ENCODE data around the gene BOD1.

BOD1 gene

GRCh38 chr5:173568703-173569102, 47.7 kb downstream of the BOD1 start:
- Mint-ChIP-seq H3K27ac (no peak overlapping the region), H3K4me1 (peaks cover 3 to 9% of the 10 kb centered on the region in 2 donors), H3K4me3 (no peak overlapping the region), H3K36me3 (peaks cover 0 to 7% of the 10 kb centered on the region in 2 donors), H3K9me3 (peaks cover 5 to 11% of the 10 kb centered on the region in 2 donors), H3K27me3 (peaks cover 15 to 31% of the 10 kb centered on the region in 2 donors)
- ATAC-seq (replicated peaks) (no peak), DNase-seq (no peak)

- Mint-ChIP-seq H3K27me3 (peaks cover 13 to 28% of the 10 kb centered on the region in 2 donors), H3K27ac (no peak overlapping the region), H3K4me3 (no peak overlapping the region), H3K9me3 (peaks cover 5 to 11% of the 10 kb centered on the region in 2 donors), H3K4me1 (peaks cover 2 to 7% of the 10 kb centered on the region in 2 donors), H3K36me3 (peaks cover 0 to 7% of the 10 kb centered on the region in 2 donors)
- ATAC-seq (replicated peaks), result no peak
- no peak for DNase-seq
These were observed 48.3 kb downstream of the BOD1 start for GRCh38 chr5:173568128-173568527.

- DNase-seq, result no peak
- no peak overlapping the region for H3K4me3 Mint-ChIP-seq
- H3K27me3 Mint-ChIP-seq, result peaks cover 13 to 28% of the 10 kb centered on the region in 2 donors
- no peak for ATAC-seq (replicated peaks)
- peaks cover 0 to under 1% of the 10 kb centered on the region in 2 donors for H3K4me1 Mint-ChIP-seq
- no peak overlapping the region for H3K27ac Mint-ChIP-seq
- peaks cover 0 to 7% of the 10 kb centered on the region in 2 donors for H3K36me3 Mint-ChIP-seq
- peaks cover 7 to 15% of the 10 kb centered on the region in 2 donors for H3K9me3 Mint-ChIP-seq
These were observed 48.9 kb downstream of the BOD1 start for GRCh38 chr5:173567548-173567947.

GRCh38 chr5:173565491-173566072, 50.9 kb downstream of the BOD1 start:
- Mint-ChIP-seq H3K27me3 (peaks cover 17 to 28% of the 10 kb centered on the region in 2 donors), H3K4me1 (no peaks in the 10 kb centered on the region), H3K36me3 (peaks cover 0 to 12% of the 10 kb centered on the region in 2 donors), H3K9me3 (peaks cover 12 to 24% of the 10 kb centered on the region in 2 donors), H3K4me3 (no peak overlapping the region), H3K27ac (no peak overlapping the region)
- ATAC-seq (replicated peaks), result no peak
- DNase-seq, result no peak

GRCh38 chr5:173564106-173564505, 52.3 kb downstream of the BOD1 start:
- H3K4me1 Mint-ChIP-seq, result no peaks in the 10 kb centered on the region
- peaks cover 23 to 36% of the 10 kb centered on the region in 2 donors for H3K9me3 Mint-ChIP-seq
- no peak overlapping the region for H3K27ac Mint-ChIP-seq
- DNase-seq, result no peak
- no peak overlapping the region for H3K4me3 Mint-ChIP-seq
- no peak for ATAC-seq (replicated peaks)
- peaks cover 3 to 12% of the 10 kb centered on the region in 2 donors for H3K36me3 Mint-ChIP-seq
- H3K27me3 Mint-ChIP-seq, result peaks cover 17 to 30% of the 10 kb centered on the region in 2 donors

GRCh38 chr5:173563246-173563645, 53.2 kb downstream of the BOD1 start:
- Mint-ChIP-seq H3K4me1 (no peaks in the 10 kb centered on the region), H3K4me3 (no peak overlapping the region), H3K36me3 (peaks cover 3 to 11% of the 10 kb centered on the region in 2 donors), H3K27me3 (peaks cover 17 to 30% of the 10 kb centered on the region in 2 donors), H3K27ac (no peak overlapping the region), H3K9me3 (peaks cover 21 to 28% of the 10 kb centered on the region in 2 donors)
- ATAC-seq (replicated peaks) (no peak), DNase-seq (no peak)

GRCh38 chr5:173562451-173562850, 54.0 kb downstream of the BOD1 start:
- Mint-ChIP-seq H3K4me3 (no peak overlapping the region), H3K36me3 (peaks cover 3 to 5% of the 10 kb centered on the region in 2 donors), H3K27ac (no peak overlapping the region), H3K4me1 (no peaks in the 10 kb centered on the region), H3K27me3 (peaks cover 17 to 30% of the 10 kb centered on the region in 2 donors), H3K9me3 (peaks cover 18 to 25% of the 10 kb centered on the region in 2 donors)
- DNase-seq (no peak), ATAC-seq (replicated peaks) (no peak)
